SK-N-MC (cell line): ENCODE measurements around the gene AACS.

Experiments
- EZH2 ChIP-seq: fragments of 200-600 bp; sonication (generic); IDR thresholded peaks from one replicate; pipeline ENCODE4 v1.6.1; 2017; ENCODE audit warnings: antibody characterized with exemption
- POLR2AphosphoS5 ChIP-seq: IDR thresholded peaks from 2 replicates; pipeline ENCODE4 v1.6.1; 2012; ENCODE audit warnings: mild to moderate bottlenecking, low read depth, low read length, borderline replicate concordance

- TF ChIP-seq EZH2: no peak
- no peak for TF ChIP-seq POLR2AphosphoS5
Measured at GRCh38 chr12:125129591-125130255, 64.5 kb downstream of the AACS start.
